Measurements from ENCODE around the gene TALDO1.

Gene TALDO1

DNA sequence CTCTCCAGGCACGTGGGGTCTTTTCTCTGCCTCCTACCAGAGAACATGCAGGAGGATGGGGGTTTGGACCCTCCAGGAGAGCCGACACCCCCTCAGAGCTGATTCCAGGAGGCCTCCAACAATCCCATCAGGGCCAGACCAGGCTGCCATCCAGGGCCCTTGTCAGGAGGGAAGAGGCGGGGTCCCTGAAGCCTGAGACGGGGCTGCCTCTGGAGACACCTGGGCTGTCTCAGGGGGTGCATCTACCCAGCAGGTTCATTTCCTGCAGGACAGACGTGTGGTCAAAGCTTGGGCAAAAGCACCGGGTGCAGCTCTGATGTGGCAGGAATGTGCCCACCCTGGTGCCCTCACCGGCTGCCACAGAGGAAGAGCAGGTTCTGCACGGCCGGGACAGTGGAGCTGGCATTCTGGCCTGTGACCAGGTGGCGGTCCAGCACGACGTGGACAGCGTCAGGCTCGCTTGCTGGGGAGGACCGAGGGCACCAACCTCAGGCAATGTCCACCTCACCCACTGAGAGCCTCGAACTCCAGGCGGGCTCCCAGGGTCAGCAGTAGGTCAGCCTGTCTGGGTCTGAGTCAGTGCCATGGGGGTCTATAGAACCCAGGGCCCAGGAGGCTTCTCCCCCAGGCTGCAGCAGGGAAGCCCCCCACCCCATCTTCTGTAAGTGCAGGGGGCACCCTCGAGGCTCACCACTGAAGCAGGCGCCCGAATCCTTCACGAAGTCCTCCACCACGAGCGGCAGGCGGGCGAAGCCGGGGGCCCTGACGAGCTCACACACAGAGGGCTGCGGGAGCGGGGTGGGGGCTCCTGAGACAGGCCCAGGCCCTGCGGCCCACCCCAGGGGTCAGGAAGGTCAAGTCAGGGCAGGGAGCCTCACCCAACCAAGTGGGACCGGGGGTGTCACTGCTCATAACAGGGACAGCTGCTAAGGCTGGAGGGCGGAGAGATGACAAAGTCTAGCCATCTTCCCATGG is 23.7 kb downstream of the TALDO1 start:
- FAIRE-seq, result no peak

DNA sequence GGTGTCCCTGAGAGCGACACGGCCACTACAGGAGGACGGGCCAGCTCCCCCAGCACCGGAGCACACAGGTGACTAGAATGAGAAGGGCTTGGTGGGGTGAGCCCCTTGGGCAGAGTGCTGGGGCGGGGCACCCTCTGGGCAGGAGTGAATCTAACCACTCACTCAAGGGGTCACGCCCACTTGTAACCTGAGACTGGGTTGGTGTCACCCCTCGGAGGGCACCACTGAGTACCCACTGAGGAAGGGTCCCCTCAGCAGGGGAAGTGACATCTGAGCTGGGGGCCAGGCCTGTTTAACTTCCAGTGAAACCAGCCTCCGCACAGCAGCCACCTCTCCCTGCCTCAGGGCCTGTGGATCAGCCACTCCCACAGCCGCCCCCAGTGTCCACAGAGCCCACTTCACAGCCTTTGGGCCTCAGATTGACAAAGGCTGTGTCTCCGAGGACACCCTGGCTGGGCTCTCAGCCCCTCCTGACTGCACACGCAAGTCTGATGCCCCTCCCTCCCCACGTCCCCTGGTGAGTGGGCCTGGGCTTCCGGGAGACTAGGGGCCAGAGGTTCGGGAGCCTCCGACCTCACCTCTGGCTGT is 24.4 kb downstream of the TALDO1 start:
- no peak for FAIRE-seq

DNA sequence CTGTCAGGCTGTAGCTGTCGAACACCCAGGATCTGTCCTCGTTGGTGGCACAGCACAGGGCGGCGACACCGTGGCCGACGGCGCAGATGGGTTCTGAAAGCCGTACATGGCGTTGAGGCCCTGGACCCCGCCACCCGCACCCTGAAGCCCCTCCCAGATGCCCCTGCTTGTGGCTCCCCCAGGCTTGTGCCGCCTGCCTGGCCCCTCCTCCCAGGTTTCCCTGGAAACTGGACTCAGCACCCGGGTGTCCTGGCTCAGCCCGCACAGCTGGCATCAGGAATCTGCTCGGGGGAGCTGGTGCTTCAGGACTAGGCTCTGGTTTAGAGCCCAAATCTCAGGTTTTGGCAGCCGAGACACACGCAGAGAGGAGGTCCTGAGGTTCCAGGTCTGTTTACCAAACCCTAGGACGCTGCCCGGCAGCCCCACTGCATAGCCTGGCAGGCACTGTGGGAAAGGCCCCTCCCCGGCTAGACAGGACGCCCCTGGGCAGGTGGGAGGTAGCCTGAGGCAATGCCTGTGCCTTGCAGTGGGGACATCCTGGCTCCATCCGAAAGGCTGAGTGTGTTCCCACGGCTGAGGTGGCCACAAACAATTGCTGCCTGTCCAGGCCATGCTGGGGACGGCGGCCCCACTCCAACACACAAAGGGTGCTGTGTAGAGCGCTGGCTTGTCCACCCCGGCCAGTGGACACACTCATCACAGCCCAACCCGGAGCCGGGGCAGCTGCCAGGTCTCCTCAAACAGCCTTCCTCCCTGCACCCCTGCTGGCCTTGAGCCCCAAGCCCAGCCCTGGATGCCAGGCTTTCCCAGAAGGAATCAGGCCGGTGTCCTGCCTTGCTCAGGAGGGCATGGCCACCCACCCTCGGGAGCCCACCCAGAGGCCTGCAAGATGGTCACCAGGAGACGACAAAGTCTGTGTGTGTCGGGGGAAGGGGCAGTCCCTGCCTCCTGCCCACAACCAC is 25.4 kb downstream of the TALDO1 start:
- FAIRE-seq, result no peak

DNA sequence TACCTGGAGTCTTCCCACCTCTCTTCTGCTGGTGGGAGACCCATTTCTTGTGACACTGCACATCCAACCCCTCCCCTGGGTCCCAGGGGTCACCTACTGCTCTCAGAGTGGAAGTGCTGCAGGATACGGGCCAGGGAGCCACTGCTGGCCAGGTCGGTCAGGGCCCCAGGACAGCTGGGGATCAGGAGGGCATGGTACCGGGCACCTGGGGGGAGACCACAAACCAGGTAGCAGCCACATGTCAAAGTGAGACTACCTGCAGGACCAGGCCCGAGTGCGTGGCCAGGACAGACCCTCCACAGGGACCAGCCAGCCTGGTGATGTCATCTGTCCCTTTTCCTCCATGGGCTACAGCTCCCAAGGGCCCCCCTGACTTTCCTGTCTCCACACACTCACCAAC is 26.2 kb downstream of the TALDO1 start:
- no peak for FAIRE-seq

DNA sequence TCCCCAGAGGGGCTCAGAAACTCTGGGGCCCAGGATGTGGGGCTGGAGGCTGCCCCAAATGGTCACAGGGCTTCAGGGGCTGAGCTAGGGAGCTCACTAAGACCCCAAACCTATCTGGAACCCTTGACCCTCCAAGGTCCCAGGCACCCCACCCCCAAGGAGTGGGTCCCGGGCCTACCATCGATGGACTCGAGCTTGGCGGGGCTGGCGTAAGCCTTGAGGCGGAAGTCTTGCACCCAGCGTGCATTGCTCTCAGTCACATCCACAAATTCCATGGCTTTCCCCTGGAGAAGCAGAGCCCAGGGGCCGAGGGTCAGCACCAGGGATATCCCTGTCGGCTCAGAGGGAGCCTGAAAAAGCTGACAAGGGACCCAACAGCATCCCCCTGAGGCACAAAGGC is 26.6 kb downstream of the TALDO1 start:
- FAIRE-seq, result no peak

DNA sequence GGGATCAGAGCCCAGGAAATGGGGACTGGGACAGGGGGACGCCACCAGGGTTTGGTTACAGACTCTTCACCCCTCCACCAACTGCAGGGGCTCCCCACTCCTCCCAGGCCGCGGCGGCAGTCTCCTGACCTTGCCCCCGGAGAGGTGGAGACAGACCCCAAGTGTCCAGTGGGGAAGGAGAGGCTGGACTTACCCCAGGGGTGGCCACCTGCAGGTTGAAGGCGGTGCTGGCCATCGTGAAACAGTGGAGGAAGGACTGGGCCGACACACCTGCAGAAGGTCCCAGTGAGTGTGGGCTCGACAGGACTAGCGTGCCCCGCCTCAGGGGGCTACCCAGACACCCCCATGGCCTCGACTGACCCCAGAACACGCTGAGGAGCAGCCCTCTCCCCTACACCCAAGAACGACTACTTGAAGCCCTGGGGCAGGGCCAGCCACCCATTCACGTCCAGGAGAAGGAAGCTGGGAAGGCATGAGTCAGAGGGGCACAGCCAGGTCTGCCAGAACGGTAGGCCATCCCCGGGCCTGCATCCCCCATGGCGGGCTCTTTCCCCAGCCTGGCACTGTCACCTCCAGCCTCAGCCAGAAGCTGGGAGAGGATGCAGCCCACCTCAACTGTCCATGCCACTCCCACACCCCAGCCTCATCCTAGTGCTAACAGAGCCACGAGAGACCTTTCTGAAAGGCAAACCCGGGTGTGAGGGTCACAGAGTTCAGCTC is 27.8 kb downstream of the TALDO1 start:
- no peak for FAIRE-seq

DNA sequence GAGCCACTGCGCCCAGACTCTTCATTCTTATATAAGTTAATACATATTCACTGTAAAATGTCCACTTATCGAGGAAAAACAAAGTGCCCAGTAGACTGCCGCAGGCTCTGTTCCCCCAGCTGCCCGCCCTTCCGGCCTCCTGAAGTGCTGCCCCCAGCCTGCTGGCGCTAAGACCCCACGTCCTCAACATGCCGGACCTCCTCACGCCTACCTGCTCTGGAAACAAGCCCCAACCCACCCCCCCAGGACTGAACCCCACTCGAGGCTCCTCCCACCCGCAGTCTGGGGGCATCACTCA is 28.9 kb downstream of the TALDO1 start:
- FAIRE-seq, result no peak

DNA sequence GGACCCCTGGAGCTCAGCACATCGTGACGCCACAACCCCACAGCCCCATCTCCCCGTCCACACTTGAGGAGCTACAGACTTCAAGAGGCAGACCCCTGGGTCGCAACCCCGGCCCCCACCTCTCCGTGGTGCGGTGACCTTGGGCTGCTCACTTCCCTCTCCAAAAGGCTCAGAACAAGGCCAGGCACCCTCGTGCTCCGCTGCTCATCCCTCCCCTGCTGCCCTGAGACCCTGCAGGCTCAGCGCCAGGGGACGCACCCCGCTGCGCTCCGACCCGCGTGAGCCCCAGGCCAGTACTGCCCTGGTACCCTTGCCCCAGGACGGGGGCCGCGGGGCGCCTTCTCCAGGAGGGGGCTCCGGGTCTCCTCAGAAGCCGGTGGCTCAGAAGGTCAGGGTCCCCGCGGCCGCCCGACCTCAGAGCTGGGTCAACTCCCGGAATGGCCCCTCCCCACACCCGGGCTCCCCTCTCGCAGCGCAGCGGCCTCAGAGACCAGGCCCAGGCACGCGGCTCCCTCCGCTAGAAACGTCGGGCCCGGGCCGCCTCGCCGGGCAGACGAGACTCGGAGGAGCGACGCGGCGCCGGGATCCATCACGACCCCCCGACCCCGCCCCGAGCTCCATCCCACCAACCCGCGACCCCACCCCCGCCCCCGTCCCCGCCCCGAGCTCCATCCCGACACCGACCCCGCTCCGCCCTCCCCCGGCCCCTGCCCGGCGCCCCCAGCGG is 29.5 kb downstream of the TALDO1 start:
- no peak for FAIRE-seq

DNA sequence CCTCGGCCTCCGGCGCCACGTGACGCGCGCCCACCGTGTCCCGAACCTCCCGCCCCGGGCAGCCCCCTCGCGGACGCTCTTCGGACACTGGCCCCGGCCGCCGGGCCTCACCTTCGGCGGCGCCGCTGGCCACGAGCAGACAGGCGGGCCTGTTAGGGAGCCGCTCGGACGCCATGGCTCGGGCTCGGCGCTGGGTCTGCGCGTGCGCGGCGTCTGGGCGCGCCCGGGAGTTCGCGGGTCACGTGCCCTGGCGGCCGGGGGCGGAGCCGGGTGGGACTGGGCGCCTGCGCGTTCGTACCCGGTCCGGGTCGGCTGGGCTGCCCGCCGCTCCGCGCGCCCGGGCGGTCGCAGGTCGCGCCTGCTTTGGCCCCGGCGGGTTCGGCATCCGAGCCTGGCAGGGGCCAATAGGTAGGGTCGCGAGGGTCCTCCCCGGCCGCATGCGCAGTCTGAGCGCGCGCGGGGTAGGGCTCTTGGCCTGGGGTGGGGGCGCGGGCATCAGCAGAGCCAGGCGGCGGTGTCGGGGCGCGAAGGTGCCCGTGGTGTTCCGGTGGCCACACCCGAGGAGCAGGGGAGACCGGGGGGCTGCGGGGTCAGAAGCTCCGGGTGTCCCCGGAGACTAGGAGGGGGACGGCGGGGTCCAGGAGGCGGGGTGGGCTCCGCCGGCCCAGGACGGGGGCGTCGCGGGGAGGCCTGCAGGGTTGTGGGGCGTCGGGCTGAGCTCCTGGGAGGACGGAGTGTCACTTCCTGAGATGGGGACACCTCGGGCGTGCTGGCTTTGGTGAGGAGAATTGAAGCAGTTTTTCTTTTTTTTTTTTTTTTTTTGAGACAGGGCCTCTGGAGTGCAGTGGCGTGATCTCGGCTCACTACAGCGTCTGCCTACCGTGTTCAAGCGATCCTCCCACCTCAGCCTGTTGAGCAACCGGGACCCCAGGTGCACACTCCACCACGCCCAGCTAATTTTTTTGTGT is 30.3 kb downstream of the TALDO1 start, which contains the start of gene GATD1:
Gene GATD1 (minus strand): TSS at position 200 of the 968 bp plus-strand sequence. CDS start 25 bp downstream, at position 175.
- FAIRE-seq, result no peak

DNA sequence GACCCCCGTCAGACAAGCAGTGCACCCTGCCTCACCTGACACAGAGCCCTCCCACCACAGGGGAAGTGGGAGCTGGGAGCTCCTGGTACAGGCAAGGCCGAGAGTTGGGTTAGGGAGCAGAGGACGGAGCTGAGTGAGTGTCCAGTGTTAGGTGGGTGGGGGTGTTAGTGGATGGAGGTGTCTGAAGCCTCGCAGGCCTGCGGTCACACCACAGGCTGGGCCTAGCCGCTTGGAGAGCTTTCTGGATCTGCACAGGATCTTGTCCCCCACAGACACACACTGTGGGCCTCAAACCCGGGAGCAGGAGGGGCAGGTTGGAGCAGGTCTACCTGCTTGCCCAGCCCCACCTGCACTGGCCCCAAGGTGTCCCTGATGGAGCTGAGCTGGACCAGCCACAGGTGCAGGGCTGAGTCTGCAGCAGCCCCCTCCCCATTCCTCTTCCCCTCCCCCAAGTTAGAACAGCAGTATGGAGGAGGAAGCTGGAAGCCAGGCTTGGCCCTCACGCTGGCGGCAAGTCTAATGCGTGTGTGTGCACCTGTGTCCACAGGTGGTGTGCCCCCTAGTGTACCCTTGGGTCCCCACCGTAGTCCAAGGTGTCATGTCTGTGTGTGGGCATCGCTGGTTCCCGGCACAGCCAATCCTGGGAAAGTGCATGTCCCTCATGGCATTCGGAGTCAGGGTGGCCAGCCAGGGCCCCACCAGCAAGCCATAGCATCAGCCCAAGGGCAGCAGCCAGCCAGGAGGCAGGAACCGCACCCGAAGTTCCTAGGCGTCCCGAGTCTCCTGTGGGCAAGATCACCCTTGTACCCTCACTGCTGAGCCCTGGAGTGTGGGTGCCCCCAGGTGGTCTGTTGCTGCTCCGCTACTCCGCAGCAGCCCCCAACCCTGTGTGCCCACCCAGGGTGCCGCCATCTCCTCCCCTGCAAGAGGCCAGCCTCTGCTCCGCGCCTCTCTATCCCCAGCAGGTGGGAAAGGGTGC is 32.0 kb downstream of the TALDO1 start:
- no peak for FAIRE-seq

DNA sequence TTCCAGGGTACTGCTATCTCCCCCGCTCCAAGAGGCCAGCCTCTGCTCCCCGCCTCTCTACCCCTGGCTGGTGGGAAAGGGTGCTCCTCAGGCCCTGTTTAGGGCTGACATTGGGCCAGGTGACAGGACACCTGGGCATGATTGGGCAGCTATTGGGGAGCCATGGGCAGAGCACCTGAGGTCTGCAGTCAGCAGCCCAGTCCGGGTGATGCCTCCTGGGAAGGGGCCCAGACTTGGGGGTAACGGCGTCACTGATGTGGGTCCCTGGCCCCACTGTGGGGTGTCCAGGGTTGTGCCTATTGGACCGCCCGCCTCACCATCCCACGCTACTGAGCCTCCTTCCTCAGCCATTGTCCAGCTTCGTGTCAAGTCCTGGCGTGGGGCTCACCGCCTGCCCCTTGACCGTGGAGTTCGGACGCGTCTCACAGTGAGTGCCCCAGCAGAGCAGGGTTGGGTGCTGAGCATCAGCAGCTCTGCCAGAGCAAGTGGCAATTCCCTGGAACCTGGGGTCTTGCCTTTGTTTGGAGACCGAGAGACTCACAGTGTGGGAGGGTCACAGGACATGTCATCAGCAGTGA is 32.8 kb downstream of the TALDO1 start:
- FAIRE-seq, result no peak

DNA sequence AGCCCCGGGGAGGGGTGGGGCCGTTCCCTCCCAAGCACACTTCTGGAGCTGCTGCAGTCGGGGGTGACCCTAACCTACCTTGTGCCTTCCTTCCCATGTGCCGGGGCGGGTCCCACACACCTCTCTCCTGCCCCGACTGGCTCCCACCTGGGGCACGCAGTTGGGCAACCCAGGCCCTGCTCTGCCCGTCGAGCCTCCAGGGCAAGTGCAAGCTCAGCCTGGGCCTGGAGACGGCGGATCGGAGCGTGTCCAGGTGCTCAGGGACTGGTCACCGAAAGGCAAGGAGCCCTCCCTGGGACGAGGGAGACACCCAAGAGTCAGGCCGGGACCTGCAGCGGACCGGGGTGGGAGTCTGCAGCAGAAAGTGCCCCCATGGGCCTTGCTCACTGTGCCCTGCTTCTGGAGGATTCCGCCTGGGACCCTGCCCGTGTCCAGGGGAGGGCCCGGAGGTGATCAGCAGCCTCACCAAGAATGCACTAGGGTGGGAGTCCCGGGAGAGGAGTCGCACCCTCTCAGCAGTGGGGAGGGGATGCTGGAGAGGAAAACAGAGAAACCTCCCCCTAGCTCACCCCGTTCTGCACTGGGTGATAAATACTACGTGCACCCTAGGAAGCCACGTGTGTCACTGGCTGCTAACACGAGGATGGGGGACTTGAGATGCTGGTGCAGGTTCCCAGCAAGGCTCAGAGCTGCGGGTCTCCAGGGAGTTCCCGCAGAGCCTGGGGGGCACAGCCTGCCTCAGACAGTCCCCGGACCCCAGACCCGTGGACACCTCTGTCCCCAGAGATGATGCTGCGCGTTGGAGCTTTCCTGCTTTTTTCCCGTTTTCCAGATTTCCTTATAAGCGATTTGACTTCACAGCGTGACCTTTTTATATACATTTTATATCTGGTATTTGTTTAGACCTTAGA is 35.3 kb downstream of the TALDO1 start:
- no peak for FAIRE-seq

DNA sequence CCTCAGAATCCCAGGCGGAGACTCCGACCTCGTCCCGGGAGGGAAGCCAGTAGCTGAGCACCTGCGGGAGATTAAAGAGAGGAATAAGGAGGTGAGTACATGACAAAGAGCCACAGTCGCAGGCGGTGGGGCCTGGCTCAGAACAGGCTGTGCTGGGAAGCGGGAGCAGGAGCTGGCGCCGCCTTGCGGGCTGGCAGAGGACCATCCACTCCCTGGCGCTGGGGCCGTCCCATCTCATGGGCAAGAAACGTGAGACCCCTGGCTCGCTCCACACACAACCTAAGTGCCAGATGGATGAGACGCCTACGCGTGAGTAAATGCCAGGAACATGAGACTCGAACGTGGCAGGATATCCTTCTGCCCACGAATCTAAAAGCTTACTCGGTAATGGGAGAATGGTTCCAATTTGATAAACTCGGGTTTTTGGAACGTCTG is 36.3 kb downstream of the TALDO1 start:
- FAIRE-seq, result no peak

DNA sequence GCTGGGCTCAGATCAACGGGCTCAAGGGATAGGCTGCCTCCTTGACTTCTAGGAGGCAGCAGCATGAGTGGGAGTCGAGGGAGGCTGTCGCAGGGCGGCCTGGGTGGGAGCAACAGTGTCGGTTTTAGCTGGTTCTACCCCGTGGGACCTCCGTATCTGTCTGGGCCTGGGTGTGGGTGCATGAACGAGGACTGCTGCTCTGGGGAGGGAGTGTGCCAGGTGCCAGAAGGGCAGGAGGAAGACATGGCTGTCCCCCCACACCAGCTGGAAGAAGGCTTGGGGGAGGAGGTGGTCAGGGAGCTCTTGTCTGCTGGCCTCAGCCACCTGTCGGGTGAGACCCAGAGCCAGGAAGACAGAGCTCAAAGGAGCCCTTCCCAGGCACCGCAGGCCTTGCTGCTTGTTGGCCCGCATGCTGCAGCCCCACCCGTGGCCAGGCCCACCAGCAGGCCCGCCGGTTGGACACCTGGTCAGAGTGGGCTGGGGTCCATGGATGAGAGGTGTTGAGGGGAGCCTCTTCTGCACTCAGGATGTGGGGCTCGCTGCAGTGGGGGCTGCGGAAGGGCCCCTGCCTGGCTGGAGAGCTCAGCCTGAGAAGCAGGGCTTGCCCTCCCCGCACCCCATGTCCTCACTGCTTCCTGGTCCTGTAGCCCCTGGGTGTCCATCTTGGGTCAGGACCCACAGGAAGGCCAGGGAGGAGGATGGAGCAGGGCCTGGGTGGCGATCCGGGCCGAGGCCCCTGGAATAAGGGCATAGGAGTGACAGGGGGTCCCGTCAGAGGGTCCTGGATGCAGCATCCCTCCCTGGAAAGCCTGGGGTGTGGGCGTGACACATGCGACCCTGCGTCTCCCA is 39.2 kb downstream of the TALDO1 start:
- no peak for FAIRE-seq

DNA sequence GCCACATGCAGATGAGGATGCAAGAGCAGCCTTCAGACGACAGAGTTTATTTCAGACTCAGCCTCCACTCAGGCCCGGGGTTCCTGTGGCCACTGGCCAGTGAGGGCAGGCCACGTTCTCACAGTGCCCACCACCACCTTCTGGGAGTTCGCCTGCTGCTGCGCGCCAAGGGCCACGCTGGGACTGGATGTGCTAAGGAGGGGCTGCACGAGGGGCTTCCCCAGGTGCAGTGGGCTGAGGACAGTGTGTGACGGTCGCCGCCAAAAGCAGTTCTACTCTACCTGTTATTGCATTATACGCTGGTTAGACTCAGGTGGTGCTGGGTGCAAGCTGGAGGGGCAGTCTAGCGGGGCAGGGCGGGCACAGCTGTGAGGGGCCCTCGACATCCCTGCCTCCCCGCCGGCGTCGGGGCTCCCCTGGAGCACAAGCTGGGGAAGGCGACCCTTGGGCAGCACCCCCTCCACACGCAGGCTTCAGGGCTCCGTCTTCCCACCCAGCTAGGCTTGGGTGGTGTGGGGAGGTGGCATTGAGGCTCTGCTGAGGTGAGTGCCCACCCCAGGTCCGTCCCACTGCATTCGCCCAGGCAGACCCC is 39.9 kb downstream of the TALDO1 start:
- FAIRE-seq, result no peak

DNA sequence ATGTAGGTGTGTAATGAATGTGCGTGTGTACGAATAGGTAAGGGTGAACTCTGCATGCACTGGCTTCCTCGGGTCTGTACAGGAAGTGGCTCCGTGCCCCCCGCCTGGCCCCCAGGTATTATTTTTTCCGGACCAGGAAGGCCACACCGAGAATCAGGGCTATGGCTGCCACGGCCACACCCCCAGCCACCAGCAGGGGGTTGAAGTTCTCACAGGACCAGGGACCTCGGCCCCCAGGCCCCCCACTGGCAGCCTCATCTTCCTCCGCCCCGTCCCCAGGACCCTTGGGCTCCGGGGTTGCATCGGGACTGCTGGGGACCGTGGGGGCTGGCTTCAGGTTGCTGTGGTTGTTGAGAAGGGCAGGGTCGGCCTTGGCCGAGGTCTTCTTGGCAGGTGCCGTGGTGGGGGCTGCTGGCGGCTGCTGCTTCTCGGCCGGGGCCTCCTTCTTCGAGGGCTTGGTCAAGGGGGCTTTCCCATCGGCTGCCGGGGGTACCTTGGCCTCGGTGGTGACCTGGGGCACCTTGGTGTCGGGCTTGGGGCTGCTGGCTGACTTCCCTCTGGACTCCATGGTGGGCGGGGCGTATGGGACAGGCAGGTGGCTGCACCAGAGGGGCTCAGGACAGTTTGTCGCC is 40.9 kb downstream of the TALDO1 start:
- FAIRE-seq, result no peak

Data from TTC549 (cell line).